LNCAP (cell line): ENCODE measurements around the gene DCP2.

Experiments
- CTCF ChIP-seq: fragments of 450-650 bp; IDR thresholded peaks from 2 replicates; pipeline ENCODE4 v1.5.1; 2017; ENCODE audit warnings: mild to moderate bottlenecking

The DCP2 gene

DNA sequence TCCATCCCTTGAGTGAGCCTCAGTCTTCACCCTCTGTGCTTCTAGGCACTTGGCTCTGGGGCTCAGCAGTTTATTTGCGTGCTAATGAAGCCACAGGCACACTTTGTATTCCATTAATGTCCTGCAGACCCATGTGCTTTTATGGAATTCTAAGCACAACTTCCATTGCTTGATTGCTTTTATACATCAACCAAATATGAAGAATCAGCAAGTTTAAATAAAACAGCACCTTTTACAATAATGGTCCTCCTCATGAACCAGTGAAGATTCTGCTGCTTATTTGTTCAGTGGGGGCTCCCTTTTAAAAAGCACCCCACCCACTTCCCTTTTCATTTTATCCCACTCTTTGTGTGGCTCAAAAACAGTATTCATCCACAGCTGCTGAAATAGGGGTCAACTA lies 60.2 kb downstream of the DCP2 start:
- no peak for TF ChIP-seq CTCF

GRCh38 chr5:113038136-113038535 lies 61.5 kb downstream of the DCP2 start:
- TF ChIP-seq CTCF: no peak

GRCh38 chr5:113038714-113039113 lies 62.1 kb downstream of the DCP2 start:
- TF ChIP-seq CTCF: no peak

- TF ChIP-seq CTCF: no peak
Measured at GRCh38 chr5:113039229-113039933, 62.8 kb downstream of the DCP2 start.

DNA sequence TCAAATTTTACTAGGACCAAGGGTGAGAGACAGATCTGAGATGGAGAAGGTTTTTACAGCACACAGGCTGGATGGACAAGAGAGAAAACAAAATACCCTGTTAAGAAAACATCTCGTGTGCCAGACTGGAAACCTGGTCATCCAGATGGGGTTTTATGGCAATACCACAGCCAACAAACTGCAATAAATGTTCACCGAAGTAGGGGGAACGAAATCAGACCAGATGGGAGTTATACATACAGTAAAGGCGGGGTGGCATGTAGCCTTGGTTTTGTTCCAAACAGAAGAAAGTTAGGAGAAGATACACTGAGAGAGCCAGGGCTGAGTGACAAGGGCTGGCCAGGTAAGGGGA lies 63.3 kb downstream of the DCP2 start:
- TF ChIP-seq CTCF: no peak

GRCh38 chr5:113040672-113041260 lies 64.2 kb downstream of the DCP2 start:
- no peak for TF ChIP-seq CTCF

- no peak for TF ChIP-seq CTCF
Measured at GRCh38 chr5:113042491-113043243, 66.1 kb downstream of the DCP2 start.
